GM21786 (cell line): ENCODE measurements around the gene WNT3A.
"Not testable (repeated sequence)": the region's sequence is repeated elsewhere in the genome, so short reads cannot be mapped to it uniquely, and the experiment has no call there.

ENCODE experiments used
- ATAC-seq: cut with Tn5 transposase; IDR thresholded peaks from one replicate; pipeline ENCODE4 v1.9.1; 2021; ENCODE audit not compliant: unreplicated experiment

WNT3A gene

DNA sequence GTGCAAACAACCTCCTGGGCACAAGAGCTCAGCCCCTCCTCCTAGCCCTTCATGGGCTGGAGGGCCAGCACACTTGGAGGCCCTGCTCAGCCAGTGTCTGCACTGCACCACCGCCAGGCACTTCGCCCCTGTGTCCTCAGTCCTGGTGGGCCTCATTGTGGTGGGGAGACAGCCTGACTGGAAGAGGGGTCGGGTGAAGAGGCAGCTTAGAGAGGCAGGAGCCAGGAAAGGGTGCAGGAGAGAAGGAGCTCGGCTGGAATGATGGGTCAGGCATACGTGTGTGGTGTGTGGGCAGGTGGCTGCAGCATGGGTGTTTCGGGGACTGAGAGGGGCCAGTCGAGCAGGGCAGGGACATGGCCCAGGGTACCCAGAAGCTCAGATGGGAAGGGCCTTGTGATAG lies 4.1 kb downstream of the WNT3A start:
- ATAC-seq = no peak

DNA sequence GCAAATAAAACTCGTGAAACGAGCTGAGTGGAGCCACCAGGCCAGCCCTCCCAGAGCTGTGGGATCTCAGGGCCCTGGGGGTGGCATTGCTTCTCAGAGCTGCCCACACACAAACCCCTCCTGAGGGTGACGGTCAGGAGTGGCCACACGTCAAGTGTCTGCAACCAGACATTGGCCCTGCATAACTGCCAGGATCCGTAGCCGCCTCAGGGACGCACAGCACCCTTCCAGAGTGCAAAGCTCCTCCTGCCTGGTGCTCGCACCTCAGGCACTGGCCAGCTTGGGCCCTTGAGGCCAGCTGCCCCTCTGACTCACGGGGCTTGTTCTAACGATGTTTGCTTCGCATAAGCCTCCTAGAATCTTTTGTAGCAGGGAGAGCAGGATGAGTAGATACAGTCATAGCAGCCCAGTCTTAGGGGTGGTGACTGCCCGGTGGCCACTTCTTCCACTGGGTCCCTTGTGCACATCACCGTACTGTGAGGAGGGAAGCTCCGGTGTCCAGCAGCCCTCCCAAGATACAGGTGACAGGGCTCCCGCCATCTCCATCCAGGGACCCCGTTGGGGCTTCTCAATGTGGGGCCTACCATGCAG lies 5.0 kb downstream of the WNT3A start:
- ATAC-seq = no peak

DNA sequence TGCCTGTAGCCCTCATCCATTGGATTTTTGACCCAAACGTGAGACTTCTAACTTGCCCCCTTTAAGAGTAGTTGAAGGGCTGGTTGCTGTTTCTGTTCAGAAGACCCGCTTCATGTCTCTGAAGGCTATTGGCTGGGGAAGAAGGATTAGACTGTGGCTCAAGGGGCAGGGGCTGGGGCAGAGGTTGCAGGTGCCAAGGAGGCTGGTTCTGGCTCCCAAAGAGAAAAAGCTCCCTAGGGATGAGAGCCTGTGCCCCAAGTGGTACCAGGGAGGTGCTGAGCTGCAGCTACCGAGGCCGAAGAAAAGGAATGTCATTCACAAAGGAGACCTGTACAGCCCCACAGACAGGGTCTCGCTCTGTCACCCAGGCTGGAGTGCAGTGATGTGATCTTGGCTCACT lies 5.8 kb downstream of the WNT3A start:
- ATAC-seq = no peak

DNA sequence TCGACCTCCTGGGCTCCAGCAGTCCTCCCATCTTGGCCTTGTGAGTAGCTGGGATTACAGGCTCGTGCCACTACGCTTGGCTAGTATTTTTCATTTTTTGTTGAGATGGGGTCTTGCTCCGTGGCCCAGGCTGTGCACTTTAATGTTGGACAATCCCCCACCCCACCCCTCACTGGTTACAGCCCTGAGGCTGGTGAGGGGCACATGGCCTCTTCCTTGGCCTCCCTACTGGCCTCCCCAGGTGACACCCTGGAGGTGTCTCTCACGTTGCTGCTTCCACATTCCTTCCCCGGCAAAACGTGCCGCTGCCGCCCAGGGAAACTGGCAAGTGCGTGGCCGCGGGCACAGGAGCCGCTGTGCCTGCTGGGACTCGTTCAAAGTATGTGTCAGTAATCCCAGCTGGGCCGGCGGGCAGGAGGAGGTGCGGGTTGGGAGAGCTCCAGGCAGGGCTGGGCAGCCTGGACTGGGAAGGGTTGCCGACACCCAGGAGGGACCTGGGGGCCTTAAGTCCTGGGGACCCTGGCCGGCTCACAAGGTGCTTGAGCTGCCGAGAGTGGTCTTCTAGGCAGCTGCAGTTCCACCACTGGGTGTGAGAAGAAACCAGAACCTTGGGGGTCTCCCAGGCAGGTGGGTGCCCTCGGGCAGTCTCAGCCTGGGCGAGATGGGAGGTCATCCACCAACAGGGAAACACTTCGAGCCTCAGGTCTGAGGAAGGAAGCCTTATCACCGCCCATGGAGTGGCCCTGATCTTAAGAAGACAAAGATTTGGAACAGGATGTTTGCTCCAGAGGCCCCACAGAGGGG lies 6.5 kb downstream of the WNT3A start:
- no peak for ATAC-seq

DNA sequence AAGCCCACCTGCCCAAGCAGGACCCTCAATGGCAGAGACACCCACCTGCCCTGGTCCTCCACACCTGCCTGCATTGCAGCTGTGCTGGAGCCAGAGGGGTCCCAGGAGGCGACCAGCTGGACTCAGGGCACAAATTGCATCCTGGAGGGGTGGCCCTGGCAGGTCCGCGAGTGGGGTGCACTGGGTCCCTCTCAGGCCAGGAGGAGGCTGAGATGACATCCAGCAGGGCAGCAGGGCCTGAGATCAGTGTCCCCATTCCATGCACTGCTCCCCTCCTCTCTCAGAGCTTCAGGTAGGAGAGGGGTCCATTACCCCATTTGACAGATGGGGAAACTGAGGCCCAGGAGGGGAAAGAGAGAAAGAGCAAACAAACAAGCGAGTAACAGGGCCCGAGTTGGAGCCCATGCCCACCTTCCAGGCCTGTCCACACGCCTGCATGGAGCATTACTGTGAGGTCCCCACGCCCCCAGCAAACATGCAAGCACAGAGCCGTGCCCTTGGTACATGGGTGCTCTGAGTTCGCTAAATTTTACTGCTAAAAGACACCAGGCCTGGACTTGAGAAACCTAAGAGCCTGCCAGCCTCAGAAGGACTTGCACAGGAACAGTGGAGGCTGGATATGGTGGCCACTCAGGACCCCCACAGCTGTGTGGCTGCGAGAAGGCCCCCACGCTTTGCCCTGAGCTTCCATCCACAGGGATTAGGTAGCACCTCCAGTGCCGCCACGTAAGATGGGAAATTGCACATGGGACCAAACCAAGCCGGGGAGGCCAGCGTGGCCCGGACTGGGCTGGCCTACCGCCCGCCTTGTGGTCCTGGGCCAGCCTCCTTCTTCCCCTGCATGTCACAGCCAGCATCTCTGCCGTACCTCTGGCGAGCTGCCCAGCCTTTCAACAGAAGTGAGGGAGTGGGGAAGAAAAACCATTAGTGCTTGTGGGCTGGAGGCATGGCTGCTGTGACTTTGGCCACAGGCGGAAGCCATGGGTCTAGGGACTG lies 7.4 kb downstream of the WNT3A start:
- ATAC-seq = no peak

DNA sequence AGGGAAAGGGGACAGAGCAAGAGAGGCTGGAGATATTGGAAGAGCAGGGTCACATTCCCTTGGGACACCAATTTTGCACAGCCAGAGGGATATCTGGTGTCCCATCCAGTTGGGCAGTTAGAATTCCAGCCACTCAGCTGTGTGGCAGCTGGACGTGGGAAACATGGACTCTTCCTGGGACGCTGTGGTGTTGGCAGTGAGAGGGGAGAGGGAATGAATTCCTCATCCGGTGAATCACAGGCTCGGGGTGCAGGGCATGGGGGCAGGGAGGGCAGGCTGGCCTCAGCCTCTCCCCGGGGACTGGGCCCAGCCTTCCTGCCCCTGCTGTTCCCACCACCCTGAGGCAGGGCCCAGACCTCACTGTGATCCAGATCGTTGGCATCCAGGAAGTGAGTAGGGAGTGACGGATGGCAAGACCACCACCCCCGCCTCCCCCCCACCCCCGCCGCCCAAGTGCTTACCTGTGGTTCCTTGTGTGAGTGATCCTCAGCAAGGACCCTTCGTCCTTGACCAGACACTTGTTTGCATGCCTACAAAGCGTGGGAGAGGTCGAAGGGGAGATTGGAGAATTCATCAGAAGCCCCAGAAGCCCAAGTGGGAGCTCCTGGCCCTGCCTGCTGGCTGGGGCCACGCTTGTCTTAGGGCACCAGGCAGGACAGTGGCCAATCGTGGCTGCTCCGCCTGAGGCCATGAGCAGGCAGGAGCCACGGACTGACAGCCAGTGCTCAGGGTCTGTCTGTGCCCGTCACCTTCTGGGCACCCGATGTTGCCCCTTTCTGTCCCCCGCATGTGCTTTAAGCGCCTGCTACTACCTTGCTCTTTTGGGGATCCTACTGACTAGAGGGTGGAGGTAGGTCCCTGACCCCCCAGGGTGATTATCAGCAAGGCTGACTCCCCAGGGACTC lies 8.7 kb downstream of the WNT3A start:
- ATAC-seq = no peak

DNA sequence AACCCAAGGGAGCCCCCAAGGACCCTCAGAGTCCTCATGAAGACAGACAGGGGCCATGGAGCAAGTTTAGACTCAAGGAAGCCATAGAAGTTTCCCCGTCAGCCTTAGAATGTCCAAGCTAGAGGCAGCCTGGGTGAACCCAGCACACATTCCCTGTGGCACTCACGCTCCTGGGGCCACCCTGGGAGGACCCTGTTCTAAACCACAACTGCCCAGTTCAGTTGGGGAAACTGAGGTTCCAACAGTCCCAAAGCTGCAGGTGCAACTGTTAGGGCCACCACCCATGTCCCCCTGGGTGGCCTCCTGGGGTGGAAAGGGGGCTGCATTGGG lies 9.3 kb downstream of the WNT3A start:
- ATAC-seq = no peak

GRCh38 chr1:228016653-228017355 lies 10.0 kb downstream of the WNT3A start:
- no peak for ATAC-seq

DNA sequence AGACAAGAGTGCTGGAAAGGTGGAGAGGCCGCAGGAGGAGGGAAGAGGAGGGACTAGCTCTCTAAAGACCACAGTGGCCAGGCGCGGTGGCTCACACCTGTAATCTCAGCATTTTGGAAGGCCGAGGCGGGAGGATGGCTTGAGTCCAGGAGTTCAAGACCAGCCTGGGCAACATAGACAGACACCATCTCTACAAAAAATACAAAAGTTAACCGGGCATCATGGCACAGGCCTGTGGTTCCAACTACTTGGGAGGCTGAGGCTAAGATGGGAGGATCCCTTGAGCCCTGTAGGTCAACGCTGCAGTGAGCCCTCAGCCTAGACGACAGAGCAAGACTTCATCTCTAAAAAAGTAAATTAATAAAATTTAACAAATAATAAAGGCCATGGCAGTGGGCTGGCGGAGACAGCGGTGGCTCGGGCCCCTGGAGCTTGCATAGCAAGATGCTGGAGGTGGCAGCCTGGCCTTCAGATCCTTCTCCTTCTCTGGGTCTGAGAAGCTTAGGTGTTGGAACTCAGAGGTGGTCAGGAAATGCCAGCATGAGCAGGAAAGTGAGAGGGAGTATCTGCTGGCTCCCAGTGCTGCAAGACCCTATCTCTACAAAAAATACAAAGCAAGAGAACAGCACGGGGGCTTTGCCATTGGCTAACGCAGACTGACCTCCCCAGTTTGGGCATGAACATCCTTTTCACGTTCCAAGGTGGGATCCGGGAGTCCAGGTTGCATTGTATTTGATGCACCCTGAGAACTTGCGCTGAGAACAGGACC lies 10.7 kb downstream of the WNT3A start:
- no peak for ATAC-seq

- no peak for ATAC-seq
Measured at GRCh38 chr1:228018125-228018398, 11.3 kb downstream of the WNT3A start.

- no peak for ATAC-seq
Measured at GRCh38 chr1:228018961-228019721, 12.3 kb downstream of the WNT3A start.

DNA sequence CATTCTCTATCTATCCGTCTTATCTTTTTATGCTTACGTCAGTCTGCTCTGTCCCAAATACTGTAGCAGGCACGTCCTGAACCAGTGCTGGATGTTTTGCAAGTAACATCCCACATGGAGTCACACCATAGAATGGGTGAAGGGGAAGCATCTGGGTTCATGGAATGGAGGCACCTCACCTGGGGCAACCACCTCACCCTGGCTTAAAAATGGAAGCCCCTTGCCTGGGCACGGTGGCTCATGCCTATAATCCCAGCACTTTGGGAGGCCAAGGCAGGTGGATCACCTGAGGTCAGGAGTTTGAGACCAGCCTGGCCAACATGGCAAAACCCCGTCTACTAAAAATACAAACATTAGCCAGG lies 12.9 kb downstream of the WNT3A start:
- ATAC-seq = not testable (repeated sequence)

DNA sequence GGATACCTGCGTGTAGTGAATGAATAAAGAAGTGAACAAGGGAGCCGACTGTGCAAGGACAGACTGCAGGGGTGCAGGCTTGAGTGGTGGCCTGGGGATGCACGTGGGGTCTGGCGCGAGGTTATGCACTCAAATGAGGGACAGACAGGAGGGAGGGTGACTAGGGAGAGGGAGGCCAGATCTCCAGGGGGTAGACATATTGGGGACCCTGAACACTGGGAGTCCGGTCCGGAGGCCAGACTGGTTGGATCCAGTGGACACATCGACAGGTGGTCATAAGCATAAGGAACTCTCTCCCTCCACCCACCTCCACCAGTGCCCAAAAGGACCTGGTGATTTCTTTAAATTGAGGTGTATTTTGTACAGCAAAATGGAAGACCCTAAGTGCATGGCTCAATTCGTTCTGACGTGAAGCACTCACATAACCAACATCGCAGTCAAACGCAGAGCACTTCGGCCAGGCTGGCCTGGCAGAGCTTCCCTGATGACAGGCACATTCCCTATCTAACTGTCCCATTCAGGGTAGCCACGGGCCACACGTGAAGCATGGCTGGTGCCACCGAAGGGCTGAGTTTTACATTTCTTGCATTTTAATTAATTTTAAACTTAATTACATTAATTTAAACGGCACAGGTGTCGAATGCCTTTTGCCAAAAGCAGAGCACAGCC lies 14.0 kb downstream of the WNT3A start:
- no peak for ATAC-seq

GRCh38 chr1:228021355-228022030 lies 14.7 kb downstream of the WNT3A start:
- ATAC-seq = no peak

- no peak for ATAC-seq
Measured at GRCh38 chr1:228022571-228023293, 15.9 kb downstream of the WNT3A start.

- ATAC-seq = no peak
Measured at GRCh38 chr1:228023294-228023639, 16.5 kb downstream of the WNT3A start.

DNA sequence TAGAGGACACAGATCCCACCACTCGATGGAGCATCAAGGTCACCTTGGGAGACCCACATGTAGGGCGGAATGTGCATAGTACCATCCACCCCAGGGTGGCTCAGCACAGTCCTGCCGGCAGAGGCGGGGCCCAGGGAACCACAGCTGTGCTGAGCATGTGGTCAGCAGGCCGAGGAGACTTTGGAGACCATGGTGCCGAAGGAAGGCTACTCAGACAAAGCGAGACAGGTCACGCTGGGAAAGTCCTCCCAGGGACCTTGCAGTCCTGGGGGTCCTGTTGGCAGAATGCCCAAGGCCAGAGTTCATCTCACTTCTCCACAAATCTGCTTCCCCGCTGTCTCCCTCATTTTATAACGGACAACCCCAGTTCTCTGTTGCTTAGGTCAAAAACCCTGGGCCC lies 22.5 kb downstream of the WNT3A start:
- no peak for ATAC-seq
